Lower lobe of right lung (tissue), 2 donors: ENCODE results near the gene C8A. TPM values are rescaled to one million over a fixed set of nuclear protein-coding genes. Genes with fewer than 3 reads are reported as not detected.

ENCODE experiments used
- ATAC-seq, 2 donors: fragments of 200-7000 bp; cut with Tn5 transposase; one replicate each; pipeline ENCODE4 v1.9.1; 2020 to 2022; ENCODE audit warnings: mild to moderate bottlenecking in 2 of 2, moderate library complexity in 2 of 2
- DNase-seq: peaks from one replicate; pipeline ENCODE4 v3.0.0-alpha.2; 2020
- H3K27ac ChIP-seq: fragments of 200-600 bp; one replicate; pipeline ENCODE4 v1.8.0; 2022
- H3K27me3 ChIP-seq: fragments of 200-600 bp; one replicate; pipeline ENCODE4 v1.8.0; 2022; ENCODE audit warnings: low read depth
- H3K36me3 ChIP-seq: fragments of 200-600 bp; one replicate; pipeline ENCODE4 v1.8.0; 2022; ENCODE audit warnings: mild to moderate bottlenecking
- H3K4me1 ChIP-seq: fragments of 200-600 bp; one replicate; pipeline ENCODE4 v1.8.0; 2022
- H3K4me3 ChIP-seq: fragments of 200-600 bp; one replicate; pipeline ENCODE4 v1.8.0; 2022; ENCODE audit warnings: mild to moderate bottlenecking
- H3K9me3 ChIP-seq: fragments of 200-600 bp; one replicate; pipeline ENCODE4 v1.8.0; 2022
- CTCF ChIP-seq: fragments of 200-600 bp; IDR thresholded peaks from one replicate; pipeline ENCODE4 v1.8.0; 2022; ENCODE audit warnings: antibody characterized with exemption, mild to moderate bottlenecking
- intact Hi-C: fragments of 100-400 bp; cut with DNase I; formaldehyde crosslinking; loops from one replicate; pipeline ENCODE4 v1.11.0; 2022
- total RNA-seq: library from RNA; stranded (reverse); fragmentation: NEBNext Ultra II Directional; extraction: Animal tissue kit (Norgen Biotek cat#: 25700); gene quantifications from one replicate; pipeline ENCODE4 v1.2.1, GENCODE V29; 2021
- donor health status: DM: no; HTN: yes; CAD: no; lungs with severe emphysema.

C8A gene
- total RNA-seq, 1 donor from 2014 or later = not detected

DNA sequence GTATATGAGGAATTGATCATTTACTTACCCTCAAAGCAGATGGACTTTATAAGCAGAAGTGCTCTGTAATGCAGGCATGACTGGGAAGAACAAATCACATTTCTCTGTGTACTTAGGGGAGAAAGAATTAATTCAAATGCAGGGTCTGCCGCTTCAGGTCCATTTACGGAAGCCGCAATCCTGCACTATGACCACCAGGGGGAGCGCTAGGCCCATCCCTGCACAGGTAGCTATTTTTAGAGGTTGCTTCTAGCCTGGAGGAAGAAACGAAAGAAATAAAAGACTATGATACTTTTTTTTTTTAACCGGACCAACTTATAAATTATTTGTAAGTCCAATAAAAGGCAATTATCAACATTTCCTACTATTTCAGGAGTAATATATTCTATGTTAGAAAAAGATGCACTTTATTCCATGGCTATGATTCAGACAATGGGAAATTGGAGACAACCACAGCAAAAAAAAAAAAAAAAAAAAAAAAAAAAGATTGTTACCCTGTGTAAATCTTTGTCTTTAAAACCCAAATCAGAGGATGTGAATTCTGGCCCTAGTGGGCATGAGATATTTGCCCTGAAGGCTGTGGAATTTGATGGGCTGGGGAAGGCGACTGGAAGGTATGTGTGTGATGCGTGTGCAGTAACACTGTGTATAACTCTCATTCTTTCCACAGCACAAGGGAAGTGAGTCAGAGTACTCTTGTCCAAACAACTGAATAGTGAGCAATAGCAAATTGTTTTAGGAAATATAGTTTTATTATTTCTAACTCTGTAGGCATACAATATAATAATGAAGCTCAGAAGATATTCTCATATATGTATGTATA lies 22.5 kb upstream of the C8A start:
- Histone ChIP-seq H3K27me3 (peaks cover 14% of the 10 kb centered on the region), H3K4me1 (no peaks in the 10 kb centered on the region), H3K4me3 (no peak overlapping the region), H3K9me3 (no peaks in the 10 kb centered on the region), H3K27ac (no peak overlapping the region), H3K36me3 (no peaks in the 10 kb centered on the region)
- peak; percentile 95 for TF ChIP-seq CTCF
- ATAC-seq (peak; percentile 84 to 85), DNase-seq (peak; percentile 67)
- intact Hi-C loops = no loop called here

DNA sequence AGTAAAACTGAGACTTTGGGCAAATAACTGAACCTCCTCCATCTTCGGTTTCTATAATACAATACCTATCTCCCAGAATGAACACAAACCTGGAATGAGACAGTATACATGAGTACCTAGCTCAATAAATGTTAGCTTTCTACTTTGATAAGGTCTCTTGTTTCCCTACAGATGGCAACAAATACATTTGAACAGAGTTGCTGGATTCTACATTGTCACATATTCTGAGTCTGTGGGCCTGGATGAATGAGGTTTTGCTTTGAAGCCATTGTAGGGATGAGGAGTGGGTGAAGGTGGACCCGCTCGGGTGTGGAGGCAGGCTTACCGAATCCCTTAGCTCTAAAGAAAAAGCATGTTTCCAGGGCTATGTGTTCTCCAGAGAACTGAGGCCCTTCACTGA lies 21.5 kb upstream of the C8A start:
- intact Hi-C loops = no loop called here
- Histone ChIP-seq H3K27ac (no peak overlapping the region), H3K27me3 (peaks cover 14% of the 10 kb centered on the region), H3K4me1 (no peaks in the 10 kb centered on the region), H3K4me3 (no peak overlapping the region), H3K36me3 (no peaks in the 10 kb centered on the region), H3K9me3 (no peaks in the 10 kb centered on the region)
- ATAC-seq (no peak), DNase-seq (no peak)
- TF ChIP-seq CTCF = no peak

GRCh38 chr1:56834137-56834900 lies 20.3 kb upstream of the C8A start:
- Histone ChIP-seq H3K36me3 (no peaks in the 10 kb centered on the region), H3K4me3 (no peak overlapping the region), H3K27ac (no peak overlapping the region), H3K27me3 (peaks cover 9% of the 10 kb centered on the region), H3K4me1 (no peaks in the 10 kb centered on the region), H3K9me3 (no peaks in the 10 kb centered on the region)
- no peak for TF ChIP-seq CTCF
- ATAC-seq (no peak), DNase-seq (no peak)
- intact Hi-C loops = no loop called here

DNA sequence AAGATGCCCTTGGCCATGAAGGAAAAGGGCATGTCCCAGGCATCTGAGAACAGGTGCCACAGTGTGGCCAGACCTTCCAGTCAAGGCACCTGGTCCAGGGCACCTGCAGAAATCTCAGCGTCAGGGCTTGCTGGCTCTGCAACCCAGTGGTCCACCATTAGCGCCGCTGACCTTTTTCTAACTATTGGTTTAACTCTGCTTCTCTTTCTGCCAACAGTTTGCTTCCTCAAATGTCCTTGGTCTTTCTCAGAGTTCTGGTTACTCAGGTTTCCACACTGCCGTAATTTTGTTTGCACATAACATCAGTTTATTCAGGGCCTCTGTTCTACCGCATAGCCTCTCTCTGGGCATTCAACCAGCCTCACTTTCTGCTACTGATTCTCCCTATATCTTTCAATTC lies 18.9 kb upstream of the C8A start:
- H3K9me3 ChIP-seq = no peaks in the 10 kb centered on the region
- no peak overlapping the region for H3K4me3 ChIP-seq
- intact Hi-C loops = no loop called here
- ATAC-seq (no peak), DNase-seq (no peak)
- peaks cover 9% of the 10 kb centered on the region for H3K27me3 ChIP-seq
- TF ChIP-seq CTCF = no peak
- H3K36me3 ChIP-seq = no peaks in the 10 kb centered on the region
- H3K4me1 ChIP-seq = no peaks in the 10 kb centered on the region
- no peak overlapping the region for H3K27ac ChIP-seq

DNA sequence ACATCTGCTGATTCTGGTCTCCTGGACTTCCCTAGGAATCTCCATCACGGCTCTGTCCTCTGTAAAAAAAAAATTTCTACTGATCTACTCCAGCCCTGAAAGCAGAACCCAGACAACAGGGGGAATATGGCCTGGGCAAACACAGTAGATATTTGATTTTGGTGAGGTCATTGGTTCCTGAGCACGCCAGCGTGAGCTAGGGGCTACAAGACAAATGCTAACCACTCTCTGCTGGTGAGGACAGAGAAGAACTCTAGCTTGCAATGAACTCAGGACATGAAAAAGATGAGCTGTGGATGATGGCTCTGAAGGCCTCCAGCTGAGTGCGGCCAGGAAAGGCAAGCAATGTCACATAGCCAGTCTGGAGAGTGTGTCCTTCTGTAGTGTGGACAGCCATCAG lies 18.2 kb upstream of the C8A start:
- DNase-seq (no peak), ATAC-seq (no peak)
- no peak overlapping the region for H3K4me3 ChIP-seq
- H3K27me3 ChIP-seq = peaks cover 3% of the 10 kb centered on the region
- intact Hi-C loops = no loop called here
- no peaks in the 10 kb centered on the region for H3K4me1 ChIP-seq
- no peaks in the 10 kb centered on the region for H3K36me3 ChIP-seq
- H3K9me3 ChIP-seq = no peaks in the 10 kb centered on the region
- TF ChIP-seq CTCF = no peak
- H3K27ac ChIP-seq = no peak overlapping the region
